Stimulated activated CD4-positive, alpha-beta T cell treated with anti-CD3 and anti-CD28 coated beads, TNF-alpha, amount 100 ng/mL, for 24 hours (primary cell): ENCODE results near the gene NLK.
A peak's percentile ranks its signal among the peaks of the same experiment; 100 is the strongest.

ENCODE experiments used
- DNase-seq, 3 experiments: peaks; one replicate each; pipeline ENCODE4 v3.0.0-alpha.2; 2020; ENCODE audit warnings: low read depth in 3 of 3

NLK gene

GRCh38 chr17:28040406-28040805, 2.1 kb upstream of the NLK start:
- DNase-seq, result no peak

GRCh38 chr17:28041068-28041843, 1.2 kb upstream of the NLK start:
- DNase-seq, result peak; percentile 99

GRCh38 chr17:28041844-28042656, 427 bp upstream of the NLK start:
- no peak for DNase-seq

- DNase-seq, result no peak
Measured at GRCh38 chr17:28042721-28043291, 329 bp downstream of the NLK start.

- no peak for DNase-seq
Measured at GRCh38 chr17:28043296-28043695, 819 bp downstream of the NLK start.

- no peak for DNase-seq
Measured at GRCh38 chr17:28043741-28044140, 1.3 kb downstream of the NLK start.

- no peak for DNase-seq
Measured at GRCh38 chr17:28045304-28045703, 2.8 kb downstream of the NLK start.

- no peak for DNase-seq
Measured at GRCh38 chr17:28046034-28046825, 3.8 kb downstream of the NLK start.

- no peak for DNase-seq
Measured at GRCh38 chr17:28047806-28048205, 5.3 kb downstream of the NLK start.

GRCh38 chr17:28049071-28049470, 6.6 kb downstream of the NLK start:
- DNase-seq, result no peak

- no peak for DNase-seq
Measured at GRCh38 chr17:28053044-28053670, 10.7 kb downstream of the NLK start.

GRCh38 chr17:28053725-28054124, 11.2 kb downstream of the NLK start:
- DNase-seq, result no peak

GRCh38 chr17:28055546-28056275, 13.2 kb downstream of the NLK start:
- DNase-seq, result no peak

- DNase-seq, result no peak
Measured at GRCh38 chr17:28056276-28056620, 13.8 kb downstream of the NLK start.

GRCh38 chr17:28057731-28058246, 15.3 kb downstream of the NLK start:
- no peak for DNase-seq

GRCh38 chr17:28059675-28060074, 17.2 kb downstream of the NLK start:
- no peak for DNase-seq

GRCh38 chr17:28065706-28066105, 23.2 kb downstream of the NLK start:
- no peak for DNase-seq

- DNase-seq, result no peak
Measured at GRCh38 chr17:28069061-28069460, 26.6 kb downstream of the NLK start.

GRCh38 chr17:28071179-28071578, 28.7 kb downstream of the NLK start:
- DNase-seq, result no peak

- no peak for DNase-seq
Measured at GRCh38 chr17:28071891-28072606, 29.6 kb downstream of the NLK start.
